Neural crest cell (in vitro differentiated cells): ENCODE measurements around the gene UBR7. TPM values are rescaled to one million over a fixed set of nuclear protein-coding genes. Genes with fewer than 3 reads are reported as not detected.
"Not testable (repeated sequence)": the region's sequence is repeated elsewhere in the genome, so short reads cannot be mapped to it uniquely, and the experiment has no call there.

ENCODE experiments used
- DNase-seq: peaks from one replicate; pipeline ENCODE4 v3.0.0; 2021; ENCODE audit warnings: low read depth, mixed read lengths, low spot score
- H3K27ac Mint-ChIP-seq: one replicate; pipeline ENCODE4 v1.8.0; 2021; ENCODE audit warnings: mild to moderate bottlenecking, mixed read lengths; ENCODE audit not compliant: unreplicated experiment
- H3K27me3 Mint-ChIP-seq: 2 replicates; pipeline ENCODE4 v1.8.0; 2021; ENCODE audit warnings: low read depth, mild to moderate bottlenecking, mixed read lengths
- H3K36me3 Mint-ChIP-seq: 2 replicates; pipeline ENCODE4 v1.8.0; 2021; ENCODE audit warnings: low read depth, mild to moderate bottlenecking, mixed read lengths
- H3K4me1 Mint-ChIP-seq: 2 replicates; pipeline ENCODE4 v1.8.0; 2021; ENCODE audit warnings: mixed read lengths
- H3K4me3 Mint-ChIP-seq: one replicate; pipeline ENCODE4 v1.8.0; 2021; ENCODE audit warnings: mild to moderate bottlenecking, mixed read lengths
- H3K9me3 Mint-ChIP-seq: 2 replicates; pipeline ENCODE4 v1.8.0; 2021; ENCODE audit warnings: mixed read lengths
- CTCF ChIP-seq: fragments of 200-600 bp; sonication (generic); conservative IDR thresholded peaks from 2 replicates; pipeline ENCODE4 v1.5.0; 2021; ENCODE audit warnings: antibody characterized with exemption, mild to moderate bottlenecking
- total RNA-seq: library from RNA; stranded (reverse); gene quantifications from 2 replicates; pipeline ENCODE4 v1.2.1, GENCODE V29; 2021

The UBR7 gene
- total RNA-seq, 1 donor from 2014 or later: 41.6 TPM

GRCh38 chr14:93169619-93170018 is 37.4 kb upstream of the UBR7 start:
- not testable (repeated sequence) for H3K4me3 Mint-ChIP-seq, H3K9me3 Mint-ChIP-seq, H3K36me3 Mint-ChIP-seq, H3K4me1 Mint-ChIP-seq, H3K27ac Mint-ChIP-seq, DNase-seq, H3K27me3 Mint-ChIP-seq

GRCh38 chr14:93170141-93170540 is 36.9 kb upstream of the UBR7 start:
- not testable (repeated sequence) for H3K4me1 Mint-ChIP-seq, H3K36me3 Mint-ChIP-seq, H3K27ac Mint-ChIP-seq, H3K27me3 Mint-ChIP-seq, DNase-seq, H3K4me3 Mint-ChIP-seq, H3K9me3 Mint-ChIP-seq

GRCh38 chr14:93171376-93171775 is 35.7 kb upstream of the UBR7 start:
- no peak overlapping the region for H3K27ac Mint-ChIP-seq
- H3K9me3 Mint-ChIP-seq: no peaks in the 10 kb centered on the region
- TF ChIP-seq CTCF: no peak
- no peak for DNase-seq
- H3K27me3 Mint-ChIP-seq: peaks cover 2% of the 10 kb centered on the region
- no peaks in the 10 kb centered on the region for H3K36me3 Mint-ChIP-seq
- no peak overlapping the region for H3K4me3 Mint-ChIP-seq
- no peaks in the 10 kb centered on the region for H3K4me1 Mint-ChIP-seq

- Mint-ChIP-seq H3K4me3 (no peak overlapping the region), H3K36me3 (no peaks in the 10 kb centered on the region), H3K4me1 (no peaks in the 10 kb centered on the region), H3K27ac (no peak overlapping the region), H3K9me3 (no peaks in the 10 kb centered on the region), H3K27me3 (peaks cover 2% of the 10 kb centered on the region)
- no peak for TF ChIP-seq CTCF
- no peak for DNase-seq
Observed at GRCh38 chr14:93173943-93174395, 33.1 kb upstream of the UBR7 start.

GRCh38 chr14:93174731-93175130 is 32.3 kb upstream of the UBR7 start:
- not testable (repeated sequence) for H3K4me3 Mint-ChIP-seq, DNase-seq, H3K27me3 Mint-ChIP-seq, H3K36me3 Mint-ChIP-seq, H3K27ac Mint-ChIP-seq, H3K9me3 Mint-ChIP-seq, H3K4me1 Mint-ChIP-seq

GRCh38 chr14:93175492-93175891 is 31.6 kb upstream of the UBR7 start:
- Mint-ChIP-seq H3K27me3 (peaks cover 2% of the 10 kb centered on the region), H3K36me3 (no peaks in the 10 kb centered on the region), H3K4me1 (no peaks in the 10 kb centered on the region), H3K9me3 (no peaks in the 10 kb centered on the region), H3K27ac (no peak overlapping the region), H3K4me3 (no peak overlapping the region)
- no peak for DNase-seq
- TF ChIP-seq CTCF: no peak

GRCh38 chr14:93183596-93184317 is 23.3 kb upstream of the UBR7 start:
- no peaks in the 10 kb centered on the region for H3K27me3 Mint-ChIP-seq
- H3K4me1 Mint-ChIP-seq: peaks cover 26% of the 10 kb centered on the region
- peak overlapping the region; percentile 94 for H3K4me3 Mint-ChIP-seq
- no peaks in the 10 kb centered on the region for H3K36me3 Mint-ChIP-seq
- H3K9me3 Mint-ChIP-seq: no peaks in the 10 kb centered on the region
- no peak for DNase-seq
- peak overlapping the region; percentile 71 for H3K27ac Mint-ChIP-seq
- no peak for TF ChIP-seq CTCF
